Bronchial epithelial cell (primary cell): ENCODE results near the gene PPP2R2C. TPM values are rescaled to one million over a fixed set of nuclear protein-coding genes. Genes with fewer than 3 reads are reported as not detected.
A peak's percentile ranks its signal among the peaks of the same experiment; 100 is the strongest.

Source experiments
- DNase-seq: peaks from one replicate; pipeline ENCODE4 v3.0.0-alpha.2; 2010; ENCODE audit warnings: low read depth
- FAIRE-seq: peaks from 2 replicates; lab custom pipeline; 2011; peaks lifted over from hg19 to GRCh38; lab: Jason Lieb, UNC
- H3K27me3 ChIP-seq: 2 replicates; pipeline ENCODE4 v1.5.1; 2011; ENCODE audit warnings: low read length; ENCODE audit not compliant: control insufficient read depth, insufficient read depth
- H3K36me3 ChIP-seq: 2 replicates; pipeline ENCODE4 v1.5.1; 2011; ENCODE audit warnings: low read length; ENCODE audit not compliant: control insufficient read depth, insufficient read depth
- H3K4me3 ChIP-seq: 2 replicates; pipeline ENCODE4 v1.5.1; 2011; ENCODE audit warnings: mild to moderate bottlenecking, low read depth, low read length, control low read depth
- CTCF ChIP-seq: IDR thresholded peaks from 2 replicates; pipeline ENCODE4 v1.5.1; 2011; ENCODE audit warnings: mild to moderate bottlenecking, moderate library complexity, low read length, control low read depth, inconsistent platforms; ENCODE audit not compliant: insufficient read depth, severe bottlenecking
- total RNA-seq: library from RNA; depleted of rRNA; stranded (reverse); fragments of >200 nt; gene quantifications from 2 replicates; pipeline ENCODE4 v1.2.1, GENCODE V29; 2014

Gene PPP2R2C
- total RNA-seq, 1 donor from 2014 or later: 1.1 TPM

GRCh38 chr4:6493658-6494304, 21.4 kb upstream of the PPP2R2C start:
- FAIRE-seq (no peak), DNase-seq (peak; percentile 64)
- Histone ChIP-seq H3K27me3 (no peaks in the 10 kb centered on the region), H3K4me3 (no peak overlapping the region), H3K36me3 (no peaks in the 10 kb centered on the region)
- no peak for TF ChIP-seq CTCF

- H3K4me3 ChIP-seq: no peak overlapping the region
- H3K27me3 ChIP-seq: no peaks in the 10 kb centered on the region
- FAIRE-seq (no peak), DNase-seq (no peak)
- H3K36me3 ChIP-seq: no peaks in the 10 kb centered on the region
- no peak for TF ChIP-seq CTCF
Measured at GRCh38 chr4:6492861-6493657, 20.6 kb upstream of the PPP2R2C start.

- Histone ChIP-seq H3K4me3 (no peak overlapping the region), H3K36me3 (no peaks in the 10 kb centered on the region), H3K27me3 (no peaks in the 10 kb centered on the region)
- TF ChIP-seq CTCF: no peak
- DNase-seq (no peak), FAIRE-seq (no peak)
Measured at GRCh38 chr4:6492027-6492590, 19.7 kb upstream of the PPP2R2C start.

- FAIRE-seq: no peak
- Histone ChIP-seq H3K4me3 (no peak overlapping the region), H3K27me3 (no peaks in the 10 kb centered on the region), H3K36me3 (no peaks in the 10 kb centered on the region)
- no peak for DNase-seq
- no peak for TF ChIP-seq CTCF
Measured at GRCh38 chr4:6491235-6491634, 18.8 kb upstream of the PPP2R2C start.

- H3K36me3 ChIP-seq: no peaks in the 10 kb centered on the region
- DNase-seq (no peak), FAIRE-seq (no peak)
- H3K27me3 ChIP-seq: no peaks in the 10 kb centered on the region
- TF ChIP-seq CTCF: no peak
- no peak overlapping the region for H3K4me3 ChIP-seq
Measured at GRCh38 chr4:6489927-6490326, 17.5 kb upstream of the PPP2R2C start.
